K562 (cell line): ENCODE results near the gene ZDHHC12. TPM values are rescaled to one million over a fixed set of nuclear protein-coding genes. Genes with fewer than 3 reads are reported as not detected.

ENCODE experiments used
- ATAC-seq: fragments of 200-7000 bp; cut with Tn5 transposase; 3 replicates; pipeline ENCODE4 v1.9.1; 2020; ENCODE audit warnings: moderate library complexity
- BruUV-seq: library from RNA; stranded (reverse); fragments of 400-500 nt; replicated peaks from 2 replicates; lab custom pipeline; 2021; lab: Mats Ljungman, UMichigan
- CTCF ChIA-PET: fragments of 300-600 bp; formaldehyde crosslinking; extraction: SDS; loops from one replicate; lab custom pipeline; 2021; ENCODE audit warnings: low intra/inter-chr PET ratio; lab: Yijun Ruan, JAX
- POLR2A ChIA-PET: fragments of 300-600, 350-650 bp; sonication (Branson Sonifier 250); formaldehyde crosslinking; extraction: SDS; loops from one replicate; lab custom pipeline; 2021; ENCODE audit warnings: antibody characterized with exemption, inconsistent platforms; lab: Yijun Ruan, JAX
- DNase-seq, 4 experiments: peaks; one replicate each; pipeline versions ENCODE4 v3.0.0 to v3.0.0-alpha.2; 2011 to 2018; ENCODE audit warnings: low spot score in 3 of 4, mixed read lengths in 3 of 4; ENCODE audit errors: extremely low read depth in 1 of 4
- FAIRE-seq: peaks from 2 replicates; lab custom pipeline; 2011; peaks lifted over from hg19 to GRCh38; lab: Jason Lieb, UNC
- H2AFZ ChIP-seq: 2 replicates; pipeline ENCODE4 v1.6.0; 2011; ENCODE audit warnings: low read depth, low read length, control low read depth, inconsistent platforms
- H3K27ac ChIP-seq: fragments of 200-600 bp; 3 replicates; pipeline ENCODE4 v1.8.0; 2011; ENCODE audit warnings: low read depth, mild to moderate bottlenecking, control low read depth, inconsistent platforms, low read length, moderate library complexity, mixed read lengths; ENCODE audit errors: extremely low read depth
- H3K27me3 ChIP-seq, 2 experiments: fragments of 300-600 bp in 1 of 2; 2 replicates in 1 of 2; 3 replicates in 1 of 2; pipeline versions ENCODE4 v1.6.0 to v1.8.0; 2011; ENCODE audit warnings: inconsistent platforms in 2 of 2, low read length in 2 of 2, mild to moderate bottlenecking in 1 of 2, mixed read lengths in 1 of 2, moderate library complexity in 1 of 2; ENCODE audit not compliant: control insufficient read depth in 2 of 2, insufficient read depth in 2 of 2
- H3K36me3 ChIP-seq: fragments of 300-600 bp; 3 replicates; pipeline ENCODE4 v1.8.0; 2011; ENCODE audit warnings: mild to moderate bottlenecking, low read length, inconsistent platforms; ENCODE audit not compliant: control insufficient read depth, insufficient read depth
- H3K4me1 ChIP-seq, 2 experiments: fragments of 200-600 bp in 1 of 2; replicated peaks in 1 of 2; 2 replicates in 1 of 2; 3 replicates in 1 of 2; pipeline versions ENCODE4 v1.5.1 to v1.8.0; 2011; ENCODE audit warnings: inconsistent platforms in 2 of 2, low read length in 2 of 2, mild to moderate bottlenecking in 1 of 2, mixed read lengths in 1 of 2, moderate library complexity in 1 of 2; ENCODE audit not compliant: control insufficient read depth in 2 of 2, insufficient read depth in 2 of 2
- H3K4me2 ChIP-seq: 2 replicates; pipeline ENCODE4 v1.6.1; 2011; ENCODE audit warnings: low read length, control low read depth, inconsistent platforms, mixed read lengths; ENCODE audit not compliant: insufficient read depth
- H3K4me3 ChIP-seq: fragments of 200-600 bp; sonication (generic), shearing (Covaris generic); 2 replicates; pipeline ENCODE4 v1.5.1; 2016; ENCODE audit warnings: control low read depth, inconsistent platforms
- H3K79me2 ChIP-seq: fragments of 200-600 bp; 3 replicates; pipeline ENCODE4 v1.8.0; 2011; ENCODE audit warnings: low read length, inconsistent platforms; ENCODE audit not compliant: control insufficient read depth, insufficient read depth
- H3K9ac ChIP-seq, 2 experiments: 2 replicates each; pipeline versions ENCODE4 v1.6.0 to v1.6.1; 2011; ENCODE audit warnings: low read depth in 2 of 2, low read length in 2 of 2, control low read depth in 1 of 2, inconsistent platforms in 1 of 2, mild to moderate bottlenecking in 1 of 2, mixed read lengths in 1 of 2; ENCODE audit not compliant: insufficient read depth in 1 of 2
- H3K9me1 ChIP-seq: one replicate; pipeline ENCODE4 v1.6.0; 2011; ENCODE audit warnings: inconsistent platforms, mild to moderate bottlenecking, low read length, moderate library complexity; ENCODE audit not compliant: control insufficient read depth, insufficient read depth
- H3K9me3 ChIP-seq: replicated peaks from 2 replicates; pipeline ENCODE4 v1.5.1; 2011; ENCODE audit warnings: low read depth, low read length, inconsistent platforms; ENCODE audit not compliant: control insufficient read depth, insufficient read depth
- H4K20me1 ChIP-seq: replicated peaks from 2 replicates; pipeline ENCODE4 v1.6.1; 2011; ENCODE audit warnings: low read length, inconsistent platforms, mixed read lengths; ENCODE audit not compliant: control insufficient read depth, insufficient read depth
- ARNT ChIP-seq, 2 experiments: fragments of 450-650 bp; IDR thresholded peaks; 2 replicates each; pipeline ENCODE4 v1.6.1; 2016; ENCODE audit warnings: mild to moderate bottlenecking in 1 of 2
- NFIC ChIP-seq: fragments of 450-650 bp; IDR thresholded peaks from 2 replicates; pipeline ENCODE4 v1.6.1; 2017; ENCODE audit warnings: mild to moderate bottlenecking, inconsistent platforms
- POLR2G ChIP-seq: fragments of 200-400 bp; formaldehyde crosslinking; IDR thresholded peaks from 2 replicates; pipeline ENCODE4 v1.6.1; 2017; ENCODE audit warnings: low read depth, mild to moderate bottlenecking, antibody characterized with exemption, low read length, moderate library complexity
- STAT5B ChIP-seq: fragments of 250-450 bp; sonication (Bioruptor Pico); IDR thresholded peaks from 2 replicates; pipeline ENCODE4 v1.8.0; 2021; ENCODE audit warnings: mild to moderate bottlenecking, inconsistent platforms
- ZNF444 ChIP-seq: fragments of 250-450 bp; sonication (Bioruptor Pico); IDR thresholded peaks from 2 replicates; pipeline ENCODE4 v1.4.0; 2020; ENCODE audit warnings: mild to moderate bottlenecking, moderate library complexity
- ZZZ3 ChIP-seq: fragments of 450-650 bp; IDR thresholded peaks from 2 replicates; pipeline ENCODE4 v1.6.1; 2016; ENCODE audit warnings: antibody characterized with exemption, mild to moderate bottlenecking, moderate library complexity
- WGBS: fragments of 100-300 bp; shearing (Covaris generic); methylation state at CpG from one replicate; pipeline ENCODE4 v1.1.6; 2016; ENCODE audit warnings: low coverage, mixed read lengths; ENCODE audit not compliant: insufficient coverage; ENCODE audit errors: missing lambda C conversion rate; 5-methylcytosine and 5-hydroxymethylcytosine counted together
- in situ Hi-C: fragments of 300-500 bp; cut with MboI; formaldehyde crosslinking; loops from 4 replicates; pipeline ENCODE4 v1.15.0; 2018; ENCODE audit warnings: inconsistent platforms, mixed read lengths
- intact Hi-C: fragments of 100-400 bp; cut with micrococcal nuclease; formaldehyde crosslinking; loops from 2 replicates; pipeline ENCODE4 v1.14.2; 2022
- polyA plus RNA-seq, 8 experiments: library from polyadenylated mRNA; depleted of rRNA in 4 of 8; stranded (reverse) in 5 of 8; unstranded in 3 of 8; fragments of >200 nt; fragmentation: Nextera tagmentation in 2 of 8; fragmentation: Illumina TruSeq in 1 of 8; extraction: Ambion mirVana in 2 of 8; extraction: Trizol in 1 of 8; gene quantifications; 2 replicates each; pipeline versions ENCODE4 v1.2.1 to v1.2.3, GENCODE V29; 2011 to 2014; ENCODE audit warnings: inconsistent platforms in 1 of 8, missing spikeins in 1 of 8
- total RNA-seq, 7 experiments: library from RNA; depleted of rRNA in 6 of 7; stranded (reverse); fragments of >200 nt in 6 of 7; fragmentation: Illumina TruSeq in 2 of 7; extraction: Trizol in 2 of 7; gene quantifications; 2 replicates each; pipeline versions ENCODE4 v1.2.1 to v1.2.3, GENCODE V29; 2011 to 2021; ENCODE audit warnings: low replicate concordance in 1 of 7
- TF ChIP-seq, protein P1 (sequence below), 2 experiments: fragments of 450-650 bp; conservative IDR thresholded peaks; 2 replicates each; pipeline ENCODE4 v1.6.1; 2017; ENCODE audit warnings: mild to moderate bottlenecking in 2 of 2, moderate library complexity in 2 of 2

ZDHHC12 gene
- total and polyA plus RNA-seq, 9 of the 15 experiments (the other 6 are each of a cell fraction or from before 2014, with no cell fraction given): 0.21 to 38.0 (median 13.8) TPM

GRCh38 chr9:128742401-128742800, 18.5 kb upstream of the ZDHHC12 start:
- POLR2A ChIA-PET: interaction anchor here (0.6 kb wide), 1 partner anchor 109 kb away, joined by 3 read pairs; no protein-coding TSS in a partner anchor
- no peak for DNase-seq

GRCh38 chr9:128735373-128735772, 11.4 kb upstream of the ZDHHC12 start:
- Histone ChIP-seq H4K20me1 (no peaks in the 10 kb centered on the region), H3K27me3 (no peaks in the 10 kb centered on the region), H3K36me3 (no peaks in the 10 kb centered on the region; the same call in 2 of the 3 replicates), H3K9me1 (no peaks in the 10 kb centered on the region), H2AFZ (no peak overlapping the region), H3K4me1 (peaks cover 5 to 15% of the 10 kb centered on the region in 2 experiments; a peak in 4 of 5 replicates), H3K9me3 (no peaks in the 10 kb centered on the region), H3K4me3 (no peak overlapping the region), H3K4me2 (no peak overlapping the region), H3K27ac (no peak overlapping the region), H3K9ac (no peak overlapping the region), H3K79me2 (no peaks in the 10 kb centered on the region)
- ATAC-seq: no peak
- 88% methylated on average over 1 of the region's 2 CpGs for WGBS
- TF ChIP-seq, protein P1, sequence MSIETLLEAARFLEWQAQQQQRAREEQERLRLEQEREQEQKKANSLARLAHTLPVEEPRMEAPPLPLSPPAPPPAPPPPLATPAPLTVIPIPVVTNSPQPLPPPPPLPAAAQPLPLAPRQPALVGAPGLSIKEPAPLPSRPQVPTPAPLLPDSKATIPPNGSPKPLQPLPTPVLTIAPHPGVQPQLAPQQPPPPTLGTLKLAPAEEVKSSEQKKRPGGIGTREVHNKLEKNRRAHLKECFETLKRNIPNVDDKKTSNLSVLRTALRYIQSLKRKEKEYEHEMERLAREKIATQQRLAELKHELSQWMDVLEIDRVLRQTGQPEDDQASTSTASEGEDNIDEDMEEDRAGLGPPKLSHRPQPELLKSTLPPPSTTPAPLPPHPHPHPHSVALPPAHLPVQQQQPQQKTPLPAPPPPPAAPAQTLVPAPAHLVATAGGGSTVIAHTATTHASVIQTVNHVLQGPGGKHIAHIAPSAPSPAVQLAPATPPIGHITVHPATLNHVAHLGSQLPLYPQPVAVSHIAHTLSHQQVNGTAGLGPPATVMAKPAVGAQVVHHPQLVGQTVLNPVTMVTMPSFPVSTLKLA (conservative IDR thresholded peaks at IDR 0.05): 0 out of 4 replicates have a peak, but pooled peaks of 1 of the 2 experiments have one; percentile 18
- TF ChIP-seq ARNT (IDR thresholded peaks at IDR 0.05) (no peak), NFIC (peak; percentile 89)
- ChIA-PET POLR2A (interaction anchor here (0.8 to 1.1 kb wide), 3 partner anchors 9 to 93 kb away, joined by 3 to 4 read pairs (median 4); no protein-coding TSS in a partner anchor), CTCF (no interaction called here)
- intact Hi-C loops: no loop called here
- BruUV-seq: no TSS peak
- FAIRE-seq: no peak
- in situ Hi-C loops: no loop called here
- no peak for DNase-seq

More at GRCh38 chr9:128742401-128742800, 18.5 kb upstream of the ZDHHC12 start:
- no peak overlapping the region for H3K4me2 ChIP-seq
- no peak overlapping the region for H3K4me3 ChIP-seq
- FAIRE-seq (no peak), ATAC-seq (no peak; the same call in 2 of the 3 replicates)
- no peaks in the 10 kb centered on the region for H3K9me3 ChIP-seq
- TF ChIP-seq STAT5B (CRISPR knock-in tag) (no peak), POLR2G (peak; percentile 67), ZNF444 (CRISPR knock-in tag) (no peak), ZZZ3 (no peak)
- H3K9me1 ChIP-seq: no peaks in the 10 kb centered on the region
- no peak overlapping the region for H2AFZ ChIP-seq
- CTCF ChIA-PET: no interaction called here
- in situ Hi-C loops: no loop called here
- peaks cover 0 to 12% of the 10 kb centered on the region in 2 experiments; a peak in 2 of 5 replicates for H3K4me1 ChIP-seq
- intact Hi-C loops: no loop called here
- H3K9ac ChIP-seq: peak overlapping the region in 1 of 2 experiments; percentile 78; a peak in 2 of 4 replicates
- H3K36me3 ChIP-seq: no peaks in the 10 kb centered on the region
- H3K27ac ChIP-seq: no peak overlapping the region
- no peaks in the 10 kb centered on the region for H4K20me1 ChIP-seq
- no peaks in the 10 kb centered on the region for H3K79me2 ChIP-seq
- no peaks in the 10 kb centered on the region for H3K27me3 ChIP-seq
- BruUV-seq: no TSS peak
- WGBS: 49% methylated on average over 20 of the region's 20 CpGs
